SK-N-SH (cell line): ENCODE data around the gene LOXHD1. TPM values are rescaled to one million over a fixed set of nuclear protein-coding genes. Genes with fewer than 3 reads are reported as not detected.

Experiments
- CTCF ChIA-PET: fragments of 300-600, 350-600 bp; formaldehyde crosslinking; extraction: SDS; loops from one replicate; lab custom pipeline; 2021; lab: Yijun Ruan, JAX
- POLR2A ChIA-PET: fragments of 350-600 bp; sonication (Branson Sonifier 250); formaldehyde crosslinking; extraction: SDS; loops from one replicate; lab custom pipeline; 2020; ENCODE audit warnings: antibody characterized with exemption, inconsistent platforms; lab: Yijun Ruan, JAX
- DNase-seq: peaks from one replicate; pipeline ENCODE4 v3.0.0; 2012
- H2AFZ ChIP-seq: fragments of 200-600 bp; sonication (generic); 2 replicates; pipeline ENCODE4 v1.8.1; 2016; ENCODE audit warnings: antibody characterized with exemption, mild to moderate bottlenecking, low read depth
- H3F3A ChIP-seq: fragments of 200-600 bp; sonication (generic); replicated peaks from 2 replicates; pipeline ENCODE3; 2016; ENCODE audit warnings: antibody characterized with exemption, mild to moderate bottlenecking; ENCODE audit not compliant: insufficient read depth
- H3K27ac ChIP-seq, 2 experiments: fragments of 200-500 bp in 1 of 2; fragments of 200-600 bp in 1 of 2; sonication (Bioruptor generic) in 1 of 2; sonication (generic), shearing (Covaris generic) in 1 of 2; 2 replicates each; pipeline versions ENCODE4 v1.5.1 to v1.6.1; 2014 to 2016; ENCODE audit warnings: low read depth in 2 of 2, inconsistent platforms in 1 of 2, low read length in 1 of 2, mild to moderate bottlenecking in 1 of 2, mixed read lengths in 1 of 2
- H3K27me3 ChIP-seq: fragments of 200-600 bp; sonication (generic), shearing (Covaris generic); 2 replicates; pipeline ENCODE4 v1.6.1; 2016; ENCODE audit warnings: mixed run types; ENCODE audit not compliant: insufficient read depth
- H3K36me3 ChIP-seq, 2 experiments: fragments of 200-500 bp in 1 of 2; fragments of 200-600 bp in 1 of 2; sonication (Bioruptor generic) in 1 of 2; sonication (generic) in 1 of 2; replicated peaks in 1 of 2; 2 replicates each; pipeline versions ENCODE3 to v1.5.1; 2014 to 2016; ENCODE audit warnings: low read length in 1 of 2, mild to moderate bottlenecking in 1 of 2; ENCODE audit not compliant: insufficient read depth in 2 of 2, control insufficient read depth in 1 of 2
- H3K4me1 ChIP-seq, 2 experiments: fragments of 200-500 bp in 1 of 2; fragments of 200-600 bp in 1 of 2; sonication (Bioruptor generic) in 1 of 2; sonication (generic), shearing (Covaris generic) in 1 of 2; 2 replicates each; pipeline versions ENCODE4 v1.5.1 to v1.6.1; 2014 to 2016; ENCODE audit warnings: low read depth in 1 of 2, low read length in 1 of 2, mixed run types in 1 of 2; ENCODE audit not compliant: insufficient read depth in 2 of 2, control insufficient read depth in 1 of 2
- H3K4me2 ChIP-seq: fragments of 200-600 bp; sonication (generic), shearing (Covaris generic); 2 replicates; pipeline ENCODE4 v1.6.1; 2017; ENCODE audit warnings: mixed run types
- H3K4me3 ChIP-seq, 2 experiments: fragments of 200-500 bp in 1 of 2; fragments of 200-600 bp in 1 of 2; sonication (Bioruptor generic) in 1 of 2; sonication (generic), shearing (Covaris generic) in 1 of 2; 2 replicates each; pipeline versions ENCODE4 v1.5.1 to v1.8.1; 2014 to 2016; ENCODE audit warnings: low read depth in 2 of 2, inconsistent platforms in 1 of 2, low read length in 1 of 2, mild to moderate bottlenecking in 1 of 2, mixed read lengths in 1 of 2, moderate library complexity in 1 of 2
- H3K79me2 ChIP-seq: fragments of 200-600 bp; sonication (generic); 2 replicates; pipeline ENCODE4 v1.8.1; 2017; ENCODE audit warnings: mild to moderate bottlenecking; ENCODE audit not compliant: insufficient read depth
- H3K9ac ChIP-seq: fragments of 200-600 bp; sonication (generic); 2 replicates; pipeline ENCODE4 v1.6.1; 2017; ENCODE audit warnings: mixed run types
- H3K9me2 ChIP-seq: fragments of 200-600 bp; sonication (generic); 2 replicates; pipeline ENCODE4 v1.6.1; 2017; ENCODE audit warnings: mixed run types
- H3K9me3 ChIP-seq: fragments of 200-600 bp; sonication (generic); 2 replicates; pipeline ENCODE4 v1.6.1; 2017; ENCODE audit warnings: mixed run types, mild to moderate bottlenecking, moderate library complexity
- H4K20me1 ChIP-seq: fragments of 200-600 bp; sonication (generic); 2 replicates; pipeline ENCODE4 v1.6.1; 2017; ENCODE audit warnings: mild to moderate bottlenecking, mixed run types; ENCODE audit not compliant: insufficient read depth
- CHD2 ChIP-seq: fragments of 150-350 bp; IDR thresholded peaks from 2 replicates; pipeline ENCODE4 v1.6.1; 2018; ENCODE audit warnings: low read length; ENCODE audit not compliant: partially characterized antibody
- EP300 ChIP-seq, 2 experiments: IDR thresholded peaks; 2 replicates each; pipeline versions ENCODE4 v1.4.0 to v1.6.1; 2012; ENCODE audit warnings: borderline replicate concordance in 1 of 2, low read depth in 1 of 2, low read length in 1 of 2
- FOSL2 ChIP-seq: IDR thresholded peaks from 2 replicates; pipeline ENCODE4 v1.4.0; 2012; ENCODE audit warnings: low read depth, mild to moderate bottlenecking, moderate library complexity, borderline replicate concordance
- FOXJ3 ChIP-seq: sonication (generic); formaldehyde crosslinking; IDR thresholded peaks from 2 replicates; pipeline ENCODE4 v1.5.1; 2020; ENCODE audit warnings: mild to moderate bottlenecking, missing genetic modification reagents
- FOXM1 ChIP-seq: IDR thresholded peaks from 2 replicates; pipeline ENCODE4 v1.4.0; 2012; ENCODE audit warnings: low read depth, mild to moderate bottlenecking
- GABPA ChIP-seq: IDR thresholded peaks from 2 replicates; pipeline ENCODE4 v1.4.0; 2012; ENCODE audit warnings: low read depth, mild to moderate bottlenecking
- MXI1 ChIP-seq: IDR thresholded peaks from 2 replicates; pipeline ENCODE4 v1.6.1; 2012; ENCODE audit warnings: mild to moderate bottlenecking, low read depth, low read length, improper control_type of control experiment
- NFIC ChIP-seq: IDR thresholded peaks from 2 replicates; pipeline ENCODE4 v1.4.0; 2012; ENCODE audit warnings: borderline replicate concordance
- NRF1 ChIP-seq: IDR thresholded peaks from 2 replicates; pipeline ENCODE4 v1.6.1; 2012; ENCODE audit warnings: low read depth, mild to moderate bottlenecking, low read length
- POLR2AphosphoS5 ChIP-seq: IDR thresholded peaks from 2 replicates; pipeline ENCODE4 v1.6.1; 2012; ENCODE audit warnings: low read depth, low read length
- RFX5 ChIP-seq: IDR thresholded peaks from 2 replicates; pipeline ENCODE4 v1.6.1; 2012; ENCODE audit warnings: mild to moderate bottlenecking, improper control_type of control experiment, low read length
- TAF1 ChIP-seq: IDR thresholded peaks from 2 replicates; pipeline ENCODE4 v1.6.1; 2012; ENCODE audit warnings: low read depth, mild to moderate bottlenecking, low read length, moderate library complexity, borderline replicate concordance
- WGBS: methylation state at CpG from one replicate; pipeline ENCODE4 v1.1.6; 2017; ENCODE audit warnings: low lambda C conversion rate; 5-methylcytosine and 5-hydroxymethylcytosine counted together
- polyA plus RNA-seq, 3 experiments: library from polyadenylated mRNA; depleted of rRNA; stranded (reverse); fragments of >200 nt; gene quantifications; 2 replicates each; pipeline ENCODE4 v1.2.3, GENCODE V29; 2012
- TF ChIP-seq, protein P1 (sequence below): fragments of 150-350 bp; IDR thresholded peaks from 2 replicates; pipeline ENCODE4 v1.6.1; 2016; ENCODE audit warnings: mild to moderate bottlenecking, low read depth, low read length
- TF ChIP-seq, protein P2 (sequence below): IDR thresholded peaks from 2 replicates; pipeline ENCODE4 v1.4.0; 2012; ENCODE audit warnings: low read depth, borderline replicate concordance
- TF ChIP-seq, protein P3 (sequence below): IDR thresholded peaks from 2 replicates; pipeline ENCODE4; 2012
- TF ChIP-seq, protein P4 (sequence below): fragments of 150-350 bp; IDR thresholded peaks from 2 replicates; pipeline ENCODE4 v1.6.1; 2017; ENCODE audit warnings: antibody characterized with exemption, low read length, low read depth, borderline replicate concordance

LOXHD1 gene
- polyA plus RNA-seq, 1 of the 3 experiments (the other 2 are of a cell fraction): not detected

DNA sequence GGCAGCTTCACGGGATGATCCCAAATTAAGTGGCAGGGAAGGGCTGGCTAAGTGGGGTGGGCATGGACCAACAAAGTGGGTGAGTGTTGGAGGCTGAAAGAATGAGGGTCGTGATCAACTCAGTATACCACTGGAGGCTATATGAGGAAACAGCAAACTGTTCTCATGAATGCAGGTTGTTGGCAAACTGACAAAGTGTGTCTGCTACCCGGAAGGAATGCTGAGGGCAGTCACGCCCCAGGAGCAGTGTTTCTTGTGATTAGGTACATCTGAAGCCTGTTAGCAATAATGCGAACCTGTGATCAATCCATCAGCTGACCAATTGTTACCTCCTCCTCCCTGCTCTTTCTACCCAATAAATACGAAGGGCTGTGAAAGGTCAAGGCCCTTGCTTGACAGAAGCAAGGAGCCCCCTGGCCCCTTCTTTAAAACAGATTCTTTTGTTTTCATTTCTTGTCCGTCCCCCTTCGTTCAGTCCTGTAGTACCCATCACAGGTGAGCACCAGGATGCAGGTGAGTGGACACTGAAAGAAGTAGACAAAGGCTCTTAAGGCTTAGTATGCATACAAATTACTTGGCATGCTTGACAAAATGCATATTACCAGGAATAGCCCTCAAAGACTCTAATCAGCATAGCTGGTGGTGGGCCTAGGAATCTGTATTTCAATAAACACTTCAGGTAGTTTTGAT, 67.9 kb downstream of the LOXHD1 start (continued):
- TF ChIP-seq, protein P1, sequence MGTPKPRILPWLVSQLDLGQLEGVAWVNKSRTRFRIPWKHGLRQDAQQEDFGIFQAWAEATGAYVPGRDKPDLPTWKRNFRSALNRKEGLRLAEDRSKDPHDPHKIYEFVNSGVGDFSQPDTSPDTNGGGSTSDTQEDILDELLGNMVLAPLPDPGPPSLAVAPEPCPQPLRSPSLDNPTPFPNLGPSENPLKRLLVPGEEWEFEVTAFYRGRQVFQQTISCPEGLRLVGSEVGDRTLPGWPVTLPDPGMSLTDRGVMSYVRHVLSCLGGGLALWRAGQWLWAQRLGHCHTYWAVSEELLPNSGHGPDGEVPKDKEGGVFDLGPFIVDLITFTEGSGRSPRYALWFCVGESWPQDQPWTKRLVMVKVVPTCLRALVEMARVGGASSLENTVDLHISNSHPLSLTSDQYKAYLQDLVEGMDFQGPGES: no peak
- no peak for TF ChIP-seq FOXM1

DNA sequence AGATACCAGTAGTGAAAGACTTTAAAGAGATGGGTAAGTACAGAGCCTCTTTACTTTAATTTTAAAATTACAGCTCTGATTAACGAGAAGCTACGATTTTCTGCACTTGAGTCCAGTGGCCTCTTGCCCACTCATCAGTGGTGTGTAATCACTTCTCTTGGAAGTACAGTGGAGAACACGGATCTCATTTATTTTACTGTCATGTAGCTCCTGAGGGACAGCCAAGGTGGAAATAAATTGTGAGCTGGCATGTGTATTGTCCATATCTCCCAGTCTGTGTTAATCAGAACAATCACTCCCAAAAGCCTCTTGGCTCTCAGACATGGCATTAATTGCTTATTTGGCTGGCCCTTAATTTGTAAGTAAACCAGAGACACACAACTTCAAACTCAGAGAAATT, 69.4 kb downstream of the LOXHD1 start:
- DNase-seq: no peak
- H3K4me3 ChIP-seq: no peak overlapping the region
- 6% methylated on average over 3 of the region's 3 CpGs for WGBS
- no peaks in the 10 kb centered on the region for H3K27me3 ChIP-seq
- POLR2A ChIA-PET: no interaction called here
- H3K4me1 ChIP-seq: no peaks in the 10 kb centered on the region
- no peaks in the 10 kb centered on the region for H3K9me2 ChIP-seq
- H3K9ac ChIP-seq: no peak overlapping the region
- TF ChIP-seq, protein P2, sequence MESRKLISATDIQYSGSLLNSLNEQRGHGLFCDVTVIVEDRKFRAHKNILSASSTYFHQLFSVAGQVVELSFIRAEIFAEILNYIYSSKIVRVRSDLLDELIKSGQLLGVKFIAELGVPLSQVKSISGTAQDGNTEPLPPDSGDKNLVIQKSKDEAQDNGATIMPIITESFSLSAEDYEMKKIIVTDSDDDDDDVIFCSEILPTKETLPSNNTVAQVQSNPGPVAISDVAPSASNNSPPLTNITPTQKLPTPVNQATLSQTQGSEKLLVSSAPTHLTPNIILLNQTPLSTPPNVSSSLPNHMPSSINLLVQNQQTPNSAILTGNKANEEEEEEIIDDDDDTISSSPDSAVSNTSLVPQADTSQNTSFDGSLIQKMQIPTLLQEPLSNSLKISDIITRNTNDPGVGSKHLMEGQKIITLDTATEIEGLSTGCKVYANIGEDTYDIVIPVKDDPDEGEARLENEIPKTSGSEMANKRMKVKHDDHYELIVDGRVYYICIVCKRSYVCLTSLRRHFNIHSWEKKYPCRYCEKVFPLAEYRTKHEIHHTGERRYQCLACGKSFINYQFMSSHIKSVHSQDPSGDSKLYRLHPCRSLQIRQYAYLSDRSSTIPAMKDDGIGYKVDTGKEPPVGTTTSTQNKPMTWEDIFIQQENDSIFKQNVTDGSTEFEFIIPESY: no peak
- no peak for TF ChIP-seq GABPA
- TF ChIP-seq NFIC: no peak
- H3K9me3 ChIP-seq: no peaks in the 10 kb centered on the region
- no peaks in the 10 kb centered on the region for H4K20me1 ChIP-seq
- H3K27ac ChIP-seq: no peak overlapping the region
- H3F3A ChIP-seq: no peaks in the 10 kb centered on the region
- H3K79me2 ChIP-seq: no peaks in the 10 kb centered on the region
- no peak overlapping the region for H2AFZ ChIP-seq
- H3K4me2 ChIP-seq: no peak overlapping the region
- CTCF ChIA-PET: interaction anchor here (1.5 kb wide), 1 partner anchor 29 kb away, joined by 3 read pairs; no protein-coding TSS in a partner anchor
- H3K36me3 ChIP-seq: no peaks in the 10 kb centered on the region

DNA sequence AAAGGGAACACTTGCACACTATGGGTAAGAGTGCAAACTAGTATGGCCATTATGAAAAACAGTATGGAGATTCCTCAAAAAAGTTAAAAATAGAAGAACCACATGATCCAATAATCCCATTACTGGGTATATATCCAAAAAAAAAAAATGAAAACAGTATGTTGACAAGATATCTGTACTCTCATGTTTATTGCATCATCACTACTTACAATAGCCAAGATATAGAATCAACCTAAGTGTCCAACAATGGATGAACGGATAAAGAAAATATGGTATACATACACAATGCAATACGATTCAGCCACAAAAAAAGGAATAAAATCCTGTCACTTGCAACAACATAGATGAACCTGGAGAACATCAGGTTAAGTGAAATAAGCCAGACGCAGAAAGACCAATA, 73.3 kb downstream of the LOXHD1 start:
- Histone ChIP-seq H4K20me1 (no peaks in the 10 kb centered on the region), H3K79me2 (no peaks in the 10 kb centered on the region), H3K4me1 (no peaks in the 10 kb centered on the region), H3K9me3 (peaks cover 4% of the 10 kb centered on the region; the same call in 1 of the 2 replicates), H3K4me3 (no peak overlapping the region), H3K27ac (no peak overlapping the region), H3F3A (no peaks in the 10 kb centered on the region), H3K36me3 (no peaks in the 10 kb centered on the region), H3K4me2 (no peak overlapping the region), H3K9ac (no peak overlapping the region), H3K27me3 (no peaks in the 10 kb centered on the region), H3K9me2 (no peaks in the 10 kb centered on the region), H2AFZ (no peak overlapping the region)
- no peak for DNase-seq
- WGBS: 39% methylated on average over 3 of the region's 3 CpGs
- ChIA-PET CTCF (no interaction called here), POLR2A (no interaction called here)
- TF ChIP-seq, protein P3, sequence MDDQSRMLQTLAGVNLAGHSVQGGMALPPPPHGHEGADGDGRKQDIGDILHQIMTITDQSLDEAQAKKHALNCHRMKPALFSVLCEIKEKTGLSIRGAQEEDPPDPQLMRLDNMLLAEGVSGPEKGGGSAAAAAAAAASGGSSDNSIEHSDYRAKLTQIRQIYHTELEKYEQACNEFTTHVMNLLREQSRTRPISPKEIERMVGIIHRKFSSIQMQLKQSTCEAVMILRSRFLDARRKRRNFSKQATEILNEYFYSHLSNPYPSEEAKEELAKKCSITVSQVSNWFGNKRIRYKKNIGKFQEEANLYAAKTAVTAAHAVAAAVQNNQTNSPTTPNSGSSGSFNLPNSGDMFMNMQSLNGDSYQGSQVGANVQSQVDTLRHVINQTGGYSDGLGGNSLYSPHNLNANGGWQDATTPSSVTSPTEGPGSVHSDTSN: no peak
- TF ChIP-seq NRF1: no peak
- no peak for TF ChIP-seq EP300 (IDR thresholded peaks at IDR 0.05; ENCODE audit: borderline replicate concordance in 1 of 2, low read depth in 1 of 2, low read length in 1 of 2)
- TF ChIP-seq MXI1: no peak
- no peak for TF ChIP-seq TAF1
- no peak for TF ChIP-seq FOSL2
- TF ChIP-seq POLR2AphosphoS5: no peak
- TF ChIP-seq RFX5: no peak
- TF ChIP-seq, protein P4, sequence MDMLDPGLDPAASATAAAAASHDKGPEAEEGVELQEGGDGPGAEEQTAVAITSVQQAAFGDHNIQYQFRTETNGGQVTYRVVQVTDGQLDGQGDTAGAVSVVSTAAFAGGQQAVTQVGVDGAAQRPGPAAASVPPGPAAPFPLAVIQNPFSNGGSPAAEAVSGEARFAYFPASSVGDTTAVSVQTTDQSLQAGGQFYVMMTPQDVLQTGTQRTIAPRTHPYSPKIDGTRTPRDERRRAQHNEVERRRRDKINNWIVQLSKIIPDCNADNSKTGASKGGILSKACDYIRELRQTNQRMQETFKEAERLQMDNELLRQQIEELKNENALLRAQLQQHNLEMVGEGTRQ: no peak
- TF ChIP-seq CHD2: no peak
- TF ChIP-seq, protein P1: no peak
- no peak for TF ChIP-seq FOXJ3 (CRISPR knock-in tag)
